Esophagus muscularis mucosa (tissue), 3 donors: Measurements from ENCODE around the gene IPO8.

ENCODE experiments used
- EP300 ChIP-seq: sonication (generic); formaldehyde crosslinking; IDR thresholded peaks from one replicate; pipeline ENCODE4 v1.6.1; 2017; ENCODE audit warnings: antibody characterized with exemption
- TF ChIP-seq, protein P1 (sequence below), 3 experiments: fragments of 200-600 bp in 2 of 3; fragments of 450-650 bp in 1 of 3; sonication (generic) in 2 of 3; IDR thresholded peaks; one replicate each; pipeline ENCODE4 v1.5.1; 2017 to 2019; ENCODE audit warnings: antibody characterized with exemption in 3 of 3, mild to moderate bottlenecking in 2 of 3, moderate library complexity in 1 of 3

GRCh38 chr12:30610718-30611117 is 85.0 kb downstream of the IPO8 start:
- TF ChIP-seq, protein P1, sequence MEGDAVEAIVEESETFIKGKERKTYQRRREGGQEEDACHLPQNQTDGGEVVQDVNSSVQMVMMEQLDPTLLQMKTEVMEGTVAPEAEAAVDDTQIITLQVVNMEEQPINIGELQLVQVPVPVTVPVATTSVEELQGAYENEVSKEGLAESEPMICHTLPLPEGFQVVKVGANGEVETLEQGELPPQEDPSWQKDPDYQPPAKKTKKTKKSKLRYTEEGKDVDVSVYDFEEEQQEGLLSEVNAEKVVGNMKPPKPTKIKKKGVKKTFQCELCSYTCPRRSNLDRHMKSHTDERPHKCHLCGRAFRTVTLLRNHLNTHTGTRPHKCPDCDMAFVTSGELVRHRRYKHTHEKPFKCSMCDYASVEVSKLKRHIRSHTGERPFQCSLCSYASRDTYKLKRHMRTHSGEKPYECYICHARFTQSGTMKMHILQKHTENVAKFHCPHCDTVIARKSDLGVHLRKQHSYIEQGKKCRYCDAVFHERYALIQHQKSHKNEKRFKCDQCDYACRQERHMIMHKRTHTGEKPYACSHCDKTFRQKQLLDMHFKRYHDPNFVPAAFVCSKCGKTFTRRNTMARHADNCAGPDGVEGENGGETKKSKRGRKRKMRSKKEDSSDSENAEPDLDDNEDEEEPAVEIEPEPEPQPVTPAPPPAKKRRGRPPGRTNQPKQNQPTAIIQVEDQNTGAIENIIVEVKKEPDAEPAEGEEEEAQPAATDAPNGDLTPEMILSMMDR (IDR thresholded peaks at IDR 0.05): no peak
- no peak for TF ChIP-seq EP300
